AG08396 (cell line): ENCODE results near the gene ZBTB9.

Source experiments
- DNase-seq: peaks from one replicate; pipeline ENCODE4 v3.0.0; 2012; ENCODE audit warnings: low spot score, mixed read lengths

Gene ZBTB9, protein sequence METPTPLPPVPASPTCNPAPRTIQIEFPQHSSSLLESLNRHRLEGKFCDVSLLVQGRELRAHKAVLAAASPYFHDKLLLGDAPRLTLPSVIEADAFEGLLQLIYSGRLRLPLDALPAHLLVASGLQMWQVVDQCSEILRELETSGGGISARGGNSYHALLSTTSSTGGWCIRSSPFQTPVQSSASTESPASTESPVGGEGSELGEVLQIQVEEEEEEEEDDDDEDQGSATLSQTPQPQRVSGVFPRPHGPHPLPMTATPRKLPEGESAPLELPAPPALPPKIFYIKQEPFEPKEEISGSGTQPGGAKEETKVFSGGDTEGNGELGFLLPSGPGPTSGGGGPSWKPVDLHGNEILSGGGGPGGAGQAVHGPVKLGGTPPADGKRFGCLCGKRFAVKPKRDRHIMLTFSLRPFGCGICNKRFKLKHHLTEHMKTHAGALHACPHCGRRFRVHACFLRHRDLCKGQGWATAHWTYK

DNA sequence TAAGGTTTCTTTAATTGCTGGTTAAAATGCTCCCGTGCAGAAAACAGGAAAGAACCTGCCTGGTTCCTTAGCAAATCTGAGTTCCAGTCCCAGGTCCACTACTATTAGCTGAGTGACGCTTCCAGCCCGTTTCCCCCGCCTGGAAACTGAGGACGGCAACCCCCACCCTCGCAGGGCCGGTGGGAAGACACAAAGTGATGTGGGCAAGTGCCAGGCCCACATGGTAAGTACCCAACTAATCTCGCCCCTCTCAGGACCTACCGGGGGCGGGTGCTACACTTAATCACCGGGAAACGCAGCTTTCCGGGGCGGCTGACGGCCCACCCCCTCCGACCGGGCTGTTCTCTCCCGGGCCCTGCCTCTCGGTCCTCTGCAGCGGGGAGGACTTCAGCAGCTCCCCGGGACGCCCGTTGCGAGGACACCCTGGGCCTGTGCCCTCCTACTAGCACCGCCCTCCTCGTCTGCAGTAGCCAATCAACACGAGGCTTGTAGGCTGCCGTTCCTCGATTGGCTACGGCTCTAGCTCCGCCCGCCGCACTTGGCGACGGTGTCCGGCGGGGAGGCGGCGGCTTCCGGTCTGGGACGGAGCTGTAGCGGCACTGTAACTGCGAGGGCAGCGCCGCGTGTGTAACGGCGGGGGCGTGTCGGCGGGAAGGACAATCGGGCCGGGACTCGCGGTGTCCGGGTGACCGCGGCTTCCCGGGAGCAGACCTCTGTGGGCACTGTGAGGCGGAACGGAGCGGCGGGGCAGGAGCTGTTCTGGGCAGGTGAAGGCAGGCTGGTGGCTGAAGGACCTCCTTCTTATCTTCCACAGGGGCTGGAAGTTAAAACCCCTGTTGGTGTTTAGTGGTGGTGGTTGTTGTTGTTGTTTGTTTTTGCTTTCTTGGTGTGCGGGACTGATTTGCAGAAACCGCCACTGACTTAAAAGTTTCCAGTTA is at the start of gene ZBTB9:
TSS of gene ZBTB9 (plus strand) at position 568 of the 938 bp plus-strand sequence. CDS start 525 bp downstream, outside the sequence.
- peak; percentile 99 for DNase-seq

DNA sequence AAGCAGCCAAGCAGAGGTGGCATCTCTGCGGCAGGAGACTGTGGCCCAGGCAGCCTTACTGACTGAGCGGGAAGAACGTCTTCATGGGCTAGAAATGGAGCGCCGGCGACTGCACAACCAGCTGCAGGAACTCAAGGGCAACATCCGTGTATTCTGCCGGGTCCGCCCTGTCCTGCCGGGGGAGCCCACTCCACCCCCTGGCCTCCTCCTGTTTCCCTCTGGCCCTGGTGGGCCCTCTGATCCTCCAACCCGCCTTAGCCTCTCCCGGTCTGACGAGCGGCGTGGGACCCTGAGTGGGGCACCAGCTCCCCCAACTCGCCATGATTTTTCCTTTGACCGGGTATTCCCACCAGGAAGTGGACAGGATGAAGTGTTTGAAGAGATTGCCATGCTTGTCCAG is 49.5 kb upstream of the ZBTB9 start:
- DNase-seq = no peak

DNA sequence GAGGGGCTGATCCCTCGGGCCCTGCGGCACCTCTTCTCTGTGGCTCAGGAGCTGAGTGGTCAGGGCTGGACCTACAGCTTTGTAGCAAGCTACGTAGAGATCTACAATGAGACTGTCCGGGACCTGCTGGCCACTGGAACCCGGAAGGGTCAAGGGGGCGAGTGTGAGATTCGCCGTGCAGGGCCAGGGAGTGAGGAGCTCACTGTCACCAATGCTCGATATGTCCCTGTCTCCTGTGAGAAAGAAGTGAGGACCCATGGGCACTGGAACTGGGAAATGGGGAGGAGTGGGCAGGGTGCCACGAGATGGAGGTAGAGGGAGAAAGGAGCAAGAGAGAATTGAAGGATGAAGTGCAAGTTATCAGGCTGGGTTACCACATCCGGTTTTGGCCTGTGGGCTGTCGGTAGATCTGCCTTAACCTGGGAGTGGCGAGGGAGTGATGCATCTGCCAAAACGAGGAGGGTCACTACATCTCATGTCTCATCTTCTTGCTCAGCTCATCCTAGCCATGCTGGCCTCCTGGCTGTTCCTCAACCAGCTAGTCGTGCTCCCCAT is 48.9 kb upstream of the ZBTB9 start:
- no peak for DNase-seq

DNA sequence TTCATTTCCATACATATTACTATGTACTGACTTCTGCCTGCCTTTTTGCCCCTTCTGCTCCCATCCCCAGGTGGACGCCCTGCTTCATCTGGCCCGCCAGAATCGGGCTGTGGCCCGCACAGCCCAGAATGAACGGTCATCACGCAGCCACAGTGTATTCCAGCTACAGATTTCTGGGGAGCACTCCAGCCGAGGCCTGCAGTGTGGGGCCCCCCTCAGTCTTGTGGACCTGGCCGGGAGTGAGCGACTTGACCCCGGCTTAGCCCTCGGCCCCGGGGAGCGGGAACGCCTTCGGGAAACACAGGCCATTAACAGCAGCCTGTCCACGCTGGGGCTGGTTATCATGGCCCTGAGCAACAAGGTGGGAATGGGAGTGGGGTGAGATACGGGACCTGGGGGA is 48.2 kb upstream of the ZBTB9 start:
- DNase-seq = no peak

DNA sequence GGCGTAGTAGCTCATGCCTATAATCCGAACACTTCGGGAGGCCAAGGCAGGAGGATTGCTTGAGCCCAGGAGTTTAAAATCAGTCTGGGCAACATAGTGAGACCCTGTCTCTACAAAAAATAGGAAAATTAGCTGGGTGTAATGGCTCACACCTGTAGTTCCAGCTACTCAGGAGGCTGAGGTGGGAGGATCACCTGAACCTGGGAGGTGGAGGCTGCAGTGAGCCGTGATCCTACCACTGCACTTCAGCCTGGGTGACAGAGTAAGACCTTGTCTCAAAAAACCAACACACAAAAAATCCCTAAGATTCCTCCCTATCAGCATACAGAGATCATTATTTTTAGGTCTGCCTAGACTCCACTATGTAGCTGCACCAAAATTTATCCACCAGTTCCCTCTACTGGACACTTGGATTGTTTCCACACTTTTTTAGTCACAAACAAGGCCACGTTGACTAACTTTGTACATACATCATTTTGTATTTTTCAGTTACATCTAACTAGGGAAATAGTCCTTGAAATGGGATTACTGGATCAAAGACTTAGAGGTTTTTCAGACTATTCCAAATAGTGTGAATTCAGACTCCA is 47.2 kb upstream of the ZBTB9 start:
- peak; percentile 62 for DNase-seq

DNA sequence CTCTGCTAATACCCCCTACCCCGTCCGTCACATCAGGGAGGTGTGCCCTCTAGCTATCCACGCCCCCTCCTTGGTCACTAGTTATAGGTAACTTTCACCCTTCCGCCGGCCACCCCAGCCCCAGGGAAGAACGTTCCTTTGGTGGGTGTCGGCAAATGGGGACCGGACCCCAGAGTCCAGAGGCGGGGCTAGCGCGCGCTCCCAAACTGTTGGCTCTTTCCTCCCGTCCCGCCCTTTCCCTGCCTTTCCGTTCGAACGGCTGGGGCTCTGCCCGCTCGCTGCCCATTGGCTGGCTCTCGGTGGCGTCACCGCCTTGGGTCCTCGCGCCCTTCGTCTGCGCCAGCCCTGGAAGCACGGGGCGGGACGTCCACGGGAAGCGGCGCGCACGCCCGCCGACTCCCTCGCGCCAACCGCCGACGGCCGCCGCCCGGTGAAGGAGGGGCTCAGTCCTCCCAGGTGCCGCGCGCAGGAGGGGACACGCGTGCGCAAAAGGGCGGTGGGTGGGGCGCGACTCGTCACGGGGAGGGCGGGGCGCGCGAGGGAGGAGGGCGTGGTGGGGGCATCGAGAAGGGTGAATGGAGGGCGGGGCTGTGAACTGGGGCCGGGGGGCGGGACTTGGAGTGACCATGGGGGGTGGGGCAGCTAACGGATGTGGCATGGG is 44.2 kb upstream of the ZBTB9 start:
- peak; percentile 99 for DNase-seq

DNA sequence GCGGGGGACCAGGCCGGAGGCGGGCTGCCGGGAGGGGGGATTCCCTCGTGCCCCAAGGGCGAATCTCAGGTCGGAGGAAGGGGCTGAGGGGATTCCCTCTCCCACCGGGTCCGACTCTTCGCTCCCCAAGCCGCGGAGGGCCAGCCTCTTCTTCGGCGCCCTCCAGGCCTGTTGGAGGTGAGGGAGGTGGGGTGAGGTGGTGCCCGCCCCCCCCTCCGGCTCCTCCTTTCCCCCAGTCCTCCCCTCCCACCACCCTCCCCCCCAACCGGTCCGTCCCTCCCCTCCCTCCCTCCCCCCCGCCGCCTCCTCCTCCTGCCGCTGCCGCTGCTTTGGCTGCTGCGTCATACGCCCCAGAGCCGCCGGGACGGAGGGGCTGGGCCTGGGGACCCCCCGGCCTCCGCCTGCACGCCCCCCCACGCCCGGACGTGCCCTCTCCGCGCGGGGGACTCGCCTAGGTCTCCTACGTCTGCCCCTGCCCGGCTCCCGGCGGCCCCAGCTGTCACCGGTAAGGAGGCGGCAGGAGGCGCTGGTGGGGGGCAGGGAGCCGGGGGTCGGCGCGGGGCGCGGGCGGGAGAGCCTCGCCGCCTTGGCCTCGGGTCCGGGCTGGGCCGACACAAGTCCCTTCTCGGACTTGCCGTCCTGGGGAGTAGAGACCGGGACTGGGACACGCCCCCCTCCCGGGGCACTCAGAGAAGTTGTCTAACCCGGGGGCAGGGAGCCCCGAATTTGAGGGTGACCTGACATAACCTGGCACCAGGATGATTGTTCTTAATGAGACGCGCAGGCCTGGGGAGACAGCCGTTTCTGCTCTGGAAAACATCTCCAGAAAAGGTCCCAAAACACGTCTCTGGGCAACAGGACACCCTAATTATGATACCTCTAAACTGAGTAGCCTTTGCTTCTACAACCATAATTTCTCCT is 43.4 kb upstream of the ZBTB9 start, which contains the start of gene PHF1:
TSS of gene PHF1 (plus strand) at position 304 of the 921 bp plus-strand sequence. CDS start 1,250 bp downstream, outside the sequence.
- DNase-seq = peak; percentile 93

DNA sequence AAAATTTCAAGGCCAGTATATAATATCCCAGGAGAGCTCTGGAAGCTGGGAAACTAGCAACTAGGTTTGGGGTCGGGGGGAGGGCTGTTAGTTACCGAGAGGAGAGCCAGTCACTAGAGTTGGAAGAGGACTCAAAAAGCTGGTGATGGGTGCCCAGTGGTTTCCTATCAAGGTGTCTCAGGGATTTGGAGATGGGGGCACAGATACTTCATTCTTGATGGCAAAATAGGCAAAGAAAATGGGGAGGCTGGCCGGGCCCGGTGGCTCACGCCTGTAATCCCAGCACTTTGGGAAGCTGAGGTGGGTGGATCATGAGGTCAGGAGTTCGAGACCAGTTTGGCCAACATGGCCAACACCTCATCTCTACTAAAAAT is 42.8 kb upstream of the ZBTB9 start:
- no peak for DNase-seq

DNA sequence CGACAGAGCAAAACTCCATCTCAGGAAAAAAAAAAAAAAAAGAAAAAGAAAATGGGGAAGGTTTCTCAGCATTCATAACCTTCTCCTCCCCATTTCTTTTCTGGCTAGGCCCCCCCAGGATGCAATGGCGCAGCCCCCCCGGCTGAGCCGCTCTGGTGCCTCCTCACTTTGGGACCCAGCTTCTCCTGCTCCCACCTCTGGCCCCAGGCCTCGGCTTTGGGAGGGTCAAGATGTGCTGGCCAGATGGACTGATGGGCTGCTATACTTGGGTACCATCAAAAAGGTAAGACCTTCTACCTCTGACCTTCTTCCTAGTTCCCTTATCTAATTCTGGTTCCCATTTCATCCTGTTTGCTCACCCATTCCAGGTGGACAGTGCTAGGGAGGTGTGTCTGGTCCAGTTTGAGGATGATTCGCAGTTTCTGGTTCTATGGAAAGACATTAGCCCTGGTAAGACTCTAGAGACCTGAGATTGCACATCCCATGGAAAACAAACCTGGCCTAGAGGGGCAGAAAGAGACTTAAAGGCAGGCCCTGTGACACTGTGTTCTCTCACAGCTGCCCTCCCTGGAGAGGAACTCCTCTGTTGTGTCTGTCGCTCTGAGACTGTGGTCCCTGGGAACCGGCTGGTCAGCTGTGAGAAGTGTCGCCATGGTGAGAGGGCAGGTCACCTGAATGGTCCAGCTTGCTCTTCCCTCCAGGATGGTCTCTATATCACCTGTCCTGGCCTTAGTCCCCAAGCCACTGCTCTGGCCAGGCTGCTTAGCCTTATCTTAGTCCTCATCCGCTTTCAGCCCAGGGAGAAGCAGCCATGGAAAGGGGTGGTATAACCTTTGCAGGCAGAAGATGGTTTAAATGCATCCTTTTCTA is 42.0 kb upstream of the ZBTB9 start:
- DNase-seq = no peak

DNA sequence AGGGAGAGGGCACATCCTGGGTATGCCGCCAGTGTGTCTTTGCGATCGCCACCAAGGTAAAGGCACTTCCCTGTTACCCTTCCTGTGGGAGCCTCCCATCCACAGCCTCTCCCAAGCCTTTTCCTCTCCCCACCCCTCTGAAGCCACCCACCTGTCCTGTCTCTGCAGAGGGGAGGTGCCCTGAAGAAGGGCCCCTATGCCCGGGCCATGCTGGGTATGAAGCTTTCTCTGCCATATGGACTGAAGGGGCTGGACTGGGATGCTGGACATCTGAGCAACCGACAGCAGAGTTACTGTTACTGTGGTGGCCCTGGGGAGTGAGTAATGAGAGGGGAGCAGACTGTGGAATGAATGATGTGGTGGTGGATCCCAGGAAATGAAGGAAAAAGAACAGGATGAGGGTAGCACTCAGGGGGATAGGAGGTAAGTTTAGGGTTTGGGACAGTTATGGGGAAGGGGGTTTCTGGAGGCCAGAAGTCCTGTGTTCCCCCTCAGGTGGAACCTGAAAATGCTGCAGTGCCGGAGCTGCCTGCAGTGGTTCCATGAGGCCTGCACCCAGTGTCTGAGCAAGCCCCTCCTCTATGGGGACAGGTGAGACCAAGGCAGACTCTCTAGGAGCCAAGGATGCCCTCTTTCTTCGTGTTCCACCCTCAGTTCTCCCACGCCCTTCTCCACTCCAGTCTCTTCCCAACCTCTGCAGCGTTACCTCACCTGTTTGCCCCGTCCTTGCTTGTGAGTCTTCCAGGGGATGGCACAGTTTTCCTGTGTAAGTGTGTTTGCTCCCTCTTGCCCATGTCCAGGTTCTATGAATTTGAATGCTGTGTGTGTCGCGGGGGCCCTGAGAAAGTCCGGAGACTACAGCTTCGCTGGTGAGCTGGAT is 40.9 kb upstream of the ZBTB9 start:
- DNase-seq = no peak

DNA sequence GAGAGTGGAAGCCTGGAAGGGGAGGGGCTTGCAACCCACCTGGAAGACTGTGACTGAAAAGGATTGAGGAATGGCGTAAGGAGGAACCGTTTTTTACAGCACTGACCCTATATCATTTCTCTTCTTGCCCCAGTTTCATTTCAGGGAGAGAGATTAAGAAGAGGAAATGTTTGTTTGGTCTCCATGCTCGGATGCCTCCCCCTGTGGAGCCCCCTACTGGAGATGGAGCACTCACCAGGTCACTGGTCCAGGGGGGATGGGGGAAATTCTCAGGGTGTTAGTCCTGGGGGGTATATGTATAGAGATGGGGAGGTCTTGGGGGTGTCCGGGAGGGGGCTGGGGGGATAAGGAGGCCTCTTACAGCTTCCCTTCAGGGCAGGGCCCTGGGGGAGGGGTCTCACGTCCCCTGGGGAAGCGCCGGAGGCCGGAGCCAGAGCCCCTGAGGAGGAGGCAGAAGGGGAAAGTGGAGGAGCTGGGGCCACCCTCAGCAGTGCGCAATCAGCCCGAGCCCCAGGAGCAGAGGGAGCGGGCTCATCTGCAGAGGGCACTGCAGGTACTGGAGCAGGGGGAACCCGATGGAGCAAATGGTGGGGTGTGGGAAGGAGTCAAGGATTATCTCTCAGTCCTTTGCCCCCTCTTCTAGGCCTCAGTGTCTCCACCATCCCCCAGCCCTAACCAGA is 39.6 kb upstream of the ZBTB9 start:
- DNase-seq = no peak

DNA sequence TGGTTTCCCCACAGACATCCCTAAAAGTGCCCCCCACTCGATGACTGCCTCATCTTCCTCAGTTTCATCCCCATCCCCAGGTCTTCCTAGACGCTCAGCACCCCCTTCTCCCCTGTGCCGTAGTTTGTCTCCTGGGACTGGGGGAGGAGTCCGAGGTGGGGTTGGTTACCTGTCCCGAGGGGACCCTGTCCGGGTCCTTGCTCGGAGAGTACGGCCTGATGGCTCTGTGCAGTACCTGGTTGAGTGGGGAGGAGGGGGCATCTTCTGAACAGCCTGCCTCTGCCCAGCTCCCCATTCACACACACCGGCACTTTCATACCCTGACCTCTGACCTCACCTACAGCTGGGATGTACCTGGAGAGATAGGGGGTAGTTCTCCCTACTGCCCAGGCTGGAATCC is 38.5 kb upstream of the ZBTB9 start:
- no peak for DNase-seq

DNA sequence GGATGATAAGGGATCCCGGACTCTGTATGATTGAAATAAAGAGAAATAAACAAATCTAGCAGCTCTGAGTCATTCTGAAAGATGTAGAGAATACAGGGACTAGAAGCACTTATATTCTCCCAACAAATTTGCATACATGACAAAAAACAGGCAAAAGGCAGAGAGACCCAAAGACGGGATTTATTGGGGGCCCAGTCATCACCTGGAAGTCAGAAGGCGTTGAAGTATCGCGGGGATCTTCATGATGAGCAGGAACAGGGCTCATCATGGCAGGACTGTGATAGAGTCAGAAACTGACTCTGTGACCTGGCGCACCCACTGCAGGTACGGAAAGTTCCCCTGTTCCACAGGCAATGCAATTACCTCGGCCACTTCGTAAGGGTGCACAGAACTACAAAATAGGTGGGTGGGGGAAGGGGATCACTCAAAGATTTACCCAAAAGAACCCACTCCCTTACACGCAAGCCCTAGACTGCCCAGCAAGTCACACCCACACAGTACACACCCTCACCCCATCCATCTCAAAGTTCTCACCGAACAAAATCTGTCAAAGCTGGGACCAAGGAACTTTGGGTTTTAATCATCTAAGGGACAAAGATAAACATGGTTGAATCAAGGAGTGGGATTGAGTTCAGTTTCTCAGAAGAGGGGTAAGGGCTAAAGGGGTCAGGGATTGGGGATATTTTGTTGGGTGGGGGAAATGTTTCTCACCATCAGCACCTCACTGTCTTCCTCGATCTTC is 37.8 kb upstream of the ZBTB9 start:
- DNase-seq = no peak

DNA sequence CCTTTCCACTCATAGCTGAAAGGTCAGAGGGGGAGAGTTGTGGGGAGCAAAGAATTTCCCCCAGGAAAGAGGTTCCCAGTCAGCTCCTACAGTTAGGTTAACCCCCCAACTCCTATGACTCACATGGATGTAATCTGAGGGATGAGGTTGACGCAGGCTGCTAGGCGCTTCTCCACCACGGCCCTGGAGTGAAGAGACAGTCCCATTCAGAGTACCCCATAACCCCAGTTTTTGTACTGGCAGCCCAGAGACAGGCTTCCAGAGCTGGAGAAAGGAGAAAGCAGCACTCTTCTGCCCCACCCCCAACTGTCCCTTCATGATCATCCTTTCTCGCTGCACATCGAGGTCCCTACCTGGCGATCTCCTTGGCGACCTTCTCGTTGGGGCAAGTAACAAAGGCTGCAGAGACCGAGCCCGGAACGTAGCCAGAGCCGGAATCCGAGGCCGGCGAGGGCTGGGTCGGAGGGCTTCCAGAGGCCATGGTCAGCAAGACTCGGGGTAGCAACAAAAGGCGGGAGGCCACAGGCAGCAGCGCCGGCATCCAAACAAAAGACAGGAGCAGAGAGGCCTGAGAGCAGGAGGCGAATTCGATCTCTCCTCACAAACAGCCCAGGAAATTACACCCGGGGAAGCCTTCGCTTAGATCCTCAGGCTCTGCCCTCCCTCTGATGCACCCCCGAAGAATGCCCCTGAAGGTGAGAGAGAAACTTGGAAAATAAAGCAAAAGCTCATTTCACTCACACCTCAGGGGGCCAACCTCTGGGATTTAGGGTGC is 37.1 kb upstream of the ZBTB9 start:
- peak; percentile 82 for DNase-seq

DNA sequence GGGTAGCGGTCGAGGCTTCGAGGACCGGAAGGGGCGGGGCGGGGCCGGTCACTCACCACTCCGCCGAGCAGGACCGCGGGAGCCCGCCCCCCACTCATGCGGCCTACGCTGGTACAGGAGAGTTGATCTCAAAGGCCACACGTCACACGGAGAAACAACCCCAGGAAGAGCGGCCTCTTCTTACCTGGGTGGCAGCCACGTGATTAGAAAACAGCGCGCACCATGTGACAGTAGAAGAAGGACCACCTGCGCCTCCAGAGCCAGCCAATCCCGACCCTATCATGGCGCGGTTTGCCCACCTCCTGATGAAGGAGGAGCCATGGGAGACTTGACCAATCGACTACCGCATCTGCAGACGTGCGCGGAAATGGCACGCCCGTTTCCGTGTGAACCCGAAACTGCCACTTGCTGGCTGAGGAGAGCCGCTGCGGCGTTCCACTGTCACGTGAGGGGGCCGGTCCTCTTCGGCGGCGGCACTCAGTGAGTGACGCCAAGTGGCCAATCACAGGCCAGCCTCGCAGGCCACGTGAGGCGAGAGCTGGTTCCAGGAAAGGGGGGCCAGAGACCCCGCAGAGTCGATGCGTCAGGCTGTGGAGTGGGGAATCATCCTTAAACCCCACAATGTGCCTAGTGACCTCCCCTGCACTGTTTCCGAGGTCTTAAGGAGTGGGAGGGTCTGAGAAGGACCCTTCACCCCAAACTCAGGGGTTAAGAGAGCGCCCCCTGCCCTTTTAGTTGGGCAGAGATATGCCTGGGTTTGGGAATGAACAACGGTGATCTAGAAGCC is 36.3 kb upstream of the ZBTB9 start, which contains the start of gene CUTA:
TSS of gene CUTA (minus strand) at position 205 of the 787 bp plus-strand sequence. CDS start at position 98, 107 bp downstream.
- peak; percentile 96 for DNase-seq
